IMR-90 (cell line): ENCODE results near the gene CCHCR1. TPM values are rescaled to one million over a fixed set of nuclear protein-coding genes. Genes with fewer than 3 reads are reported as not detected.
A peak's percentile ranks its signal among the peaks of the same experiment; 100 is the strongest.
"Not testable (repeated sequence)": the region's sequence is repeated elsewhere in the genome, so short reads cannot be mapped to it uniquely, and the experiment has no call there.

Experiments
- ATAC-seq: fragments of 200-7000 bp; cut with Tn5 transposase; 2 replicates; pipeline ENCODE4 v1.9.1; 2020; ENCODE audit warnings: low read depth, mild to moderate bottlenecking, moderate library complexity
- BruUV-seq: library from RNA; stranded (reverse); fragments of 400-500 nt; replicated peaks from 2 replicates; lab custom pipeline; 2021; lab: Mats Ljungman, UMichigan
- CTCF ChIA-PET: fragments of 300-600 bp; formaldehyde crosslinking; extraction: SDS; loops from one replicate; lab custom pipeline; 2021; ENCODE audit warnings: antibody characterized with exemption; lab: Yijun Ruan, JAX
- POLR2A ChIA-PET: fragments of 300-600 bp; sonication (Branson Sonifier 250); formaldehyde crosslinking; loops from one replicate; lab custom pipeline; 2022; ENCODE audit warnings: antibody characterized with exemption; ENCODE audit not compliant: unreplicated experiment; lab: Charles Lee
- DNase-seq: peaks from one replicate; pipeline ENCODE4 v3.0.0; 2013
- H2AFZ ChIP-seq: replicated peaks from 2 replicates; pipeline ENCODE3; 2013; ENCODE audit warnings: low read length, mild to moderate bottlenecking; ENCODE audit not compliant: poor library complexity
- H2AK5ac ChIP-seq: 2 replicates; pipeline ENCODE4 v1.6.1; 2013; ENCODE audit warnings: low read depth, low read length, inconsistent platforms
- H2AK9ac ChIP-seq: replicated peaks from 2 replicates; pipeline ENCODE3; 2013; ENCODE audit warnings: mild to moderate bottlenecking, low read depth, low read length, moderate library complexity; ENCODE audit not compliant: poor library complexity
- H2BK120ac ChIP-seq: 2 replicates; pipeline ENCODE4 v1.6.1; 2013; ENCODE audit warnings: low read depth, low read length, inconsistent platforms
- H2BK15ac ChIP-seq: 3 replicates; pipeline ENCODE4 v1.6.1; 2013; ENCODE audit warnings: low read depth, low read length, inconsistent platforms
- H2BK20ac ChIP-seq: 2 replicates; pipeline ENCODE4 v1.6.1; 2013; ENCODE audit warnings: low read depth, mild to moderate bottlenecking, inconsistent platforms, low read length, moderate library complexity
- H2BK5ac ChIP-seq: 2 replicates; pipeline ENCODE4 v1.6.1; 2013; ENCODE audit warnings: mild to moderate bottlenecking, low read depth, low read length, inconsistent platforms; ENCODE audit not compliant: poor library complexity, severe bottlenecking
- H3K14ac ChIP-seq: replicated peaks from 2 replicates; pipeline ENCODE4 v1.6.1; 2013; ENCODE audit warnings: low read depth, low read length, inconsistent platforms
- H3K18ac ChIP-seq: 2 replicates; pipeline ENCODE4 v1.6.1; 2013; ENCODE audit warnings: low read depth, low read length, control low read depth
- H3K23ac ChIP-seq: 2 replicates; pipeline ENCODE4 v1.6.1; 2013; ENCODE audit warnings: low read depth, low read length, inconsistent platforms
- H3K27ac ChIP-seq: 2 replicates; pipeline ENCODE4 v1.5.1; 2013; ENCODE audit warnings: mild to moderate bottlenecking, control low read depth, low read length; ENCODE audit not compliant: insufficient read depth
- H3K27me3 ChIP-seq: 2 replicates; pipeline ENCODE4 v1.6.1; 2013; ENCODE audit warnings: low read length; ENCODE audit not compliant: control insufficient read depth, insufficient read depth
- H3K36me3 ChIP-seq: 2 replicates; pipeline ENCODE4 v1.6.1; 2013; ENCODE audit warnings: low read length, mixed read lengths; ENCODE audit not compliant: control insufficient read depth, insufficient read depth
- H3K4ac ChIP-seq: 2 replicates; pipeline ENCODE4 v1.6.1; 2013; ENCODE audit warnings: low read depth, low read length, inconsistent platforms
- H3K4me1 ChIP-seq: 2 replicates; pipeline ENCODE4 v1.6.1; 2013; ENCODE audit warnings: low read length, mixed read lengths; ENCODE audit not compliant: control insufficient read depth, insufficient read depth
- H3K4me2 ChIP-seq: 2 replicates; pipeline ENCODE4 v1.6.1; 2013; ENCODE audit warnings: low read depth, mild to moderate bottlenecking, control low read depth, low read length, moderate library complexity
- H3K4me3 ChIP-seq: 2 replicates; pipeline ENCODE4 v1.5.1; 2013; ENCODE audit warnings: low read depth, mild to moderate bottlenecking, control low read depth, low read length, moderate library complexity; ENCODE audit not compliant: insufficient read depth
- H3K56ac ChIP-seq: 2 replicates; pipeline ENCODE4 v1.6.1; 2013; ENCODE audit warnings: low read length, inconsistent platforms; ENCODE audit not compliant: insufficient read depth; ENCODE audit errors: extremely low read depth
- H3K79me1 ChIP-seq, 2 experiments: 2 replicates each; pipeline ENCODE4 v1.6.1; 2013; ENCODE audit warnings: low read length in 2 of 2, inconsistent platforms in 1 of 2, low read depth in 1 of 2
- H3K9ac ChIP-seq: 2 replicates; pipeline ENCODE4 v1.6.1; 2013; ENCODE audit warnings: low read depth, low read length, control low read depth
- H3K9me1 ChIP-seq: 2 replicates; pipeline ENCODE4 v1.6.1; 2013; ENCODE audit warnings: low read length, inconsistent platforms; ENCODE audit not compliant: insufficient read depth
- H3K9me3 ChIP-seq: 2 replicates; pipeline ENCODE4 v1.6.1; 2013; ENCODE audit warnings: low read length; ENCODE audit not compliant: control insufficient read depth, insufficient read depth
- H4K20me1 ChIP-seq: 2 replicates; pipeline ENCODE4 v1.6.1; 2013; ENCODE audit warnings: low read length, inconsistent platforms; ENCODE audit not compliant: insufficient read depth
- H4K5ac ChIP-seq: 2 replicates; pipeline ENCODE4 v1.6.1; 2013; ENCODE audit warnings: mild to moderate bottlenecking, low read depth, low read length, control low read depth
- H4K8ac ChIP-seq, 2 experiments: 2 replicates each; pipeline ENCODE4 v1.6.1; 2013; ENCODE audit warnings: low read depth in 2 of 2, low read length in 2 of 2, control low read depth in 1 of 2, inconsistent platforms in 1 of 2
- H4K91ac ChIP-seq: 2 replicates; pipeline ENCODE4 v1.6.1; 2013; ENCODE audit warnings: low read depth, low read length, inconsistent platforms; ENCODE audit not compliant: insufficient read depth
- CEBPB ChIP-seq: IDR thresholded peaks from 2 replicates; pipeline ENCODE4 v1.6.1; 2012; ENCODE audit warnings: low read depth, low read length, improper control_type of control experiment
- WGBS, 2 experiments: methylation state at CpG; one replicate each; pipeline versions ENCODE4 v1.1.5 to v1.1.7; 2013; ENCODE audit warnings: missing lambda C conversion rate in 2 of 2; ENCODE audit not compliant: insufficient read length in 1 of 2; ENCODE audit errors: extremely low coverage in 2 of 2; 5-methylcytosine and 5-hydroxymethylcytosine counted together
- dilution Hi-C: fragments of 300-500 bp; cut with HindIII; formaldehyde crosslinking; loops from one replicate; pipeline ENCODE4 v1.14.3; 2018; ENCODE audit warnings: low sequenced_read_pairs; ENCODE audit not compliant: unreplicated experiment
- in situ Hi-C: fragments of 300-500 bp; cut with MboI; formaldehyde crosslinking; loops from 3 replicates; pipeline ENCODE4 v1.14.3; 2019; ENCODE audit warnings: low sequenced_read_pairs, inconsistent platforms, mixed read lengths
- intact Hi-C: fragments of 100-400 bp; cut with micrococcal nuclease; formaldehyde crosslinking; loops from 2 replicates; pipeline ENCODE4 v1.10.0; 2022
- polyA plus RNA-seq, 3 experiments: library from polyadenylated mRNA; depleted of rRNA; stranded (reverse); fragments of >200 nt; gene quantifications; 2 replicates each; pipeline ENCODE4 v1.2.3, GENCODE V29; 2012; ENCODE audit warnings: low replicate concordance in 1 of 3
- total RNA-seq: library from RNA; depleted of rRNA; stranded (reverse); fragments of >200 nt; gene quantifications from 2 replicates; pipeline ENCODE4 v1.2.3, GENCODE V29; 2012

The CCHCR1 gene
- total and polyA plus RNA-seq, 2 of the 4 experiments (the other 2 are of a cell fraction), result 13.1 to 22.0 TPM

- H2BK5ac ChIP-seq, result no peak within 1 kb of the TSS
- dilution Hi-C loops (no loop called here), in situ Hi-C loops (no loop called here), intact Hi-C loops (no loop called here)
- H3K9me1 ChIP-seq, result peaks cover 9% of the 10 kb centered on the region; the same call in 1 of the 2 replicates
- no peak within 1 kb of the TSS for H3K27ac ChIP-seq
- H2AK9ac ChIP-seq, result no peak within 1 kb of the TSS
- no peaks in the 10 kb centered on the region for H3K9me3 ChIP-seq
- peaks cover 3% of the 10 kb centered on the region; the same call in 1 of the 2 replicates for H3K4me1 ChIP-seq
- H3K9ac ChIP-seq, result no peak within 1 kb of the TSS
- no peak within 1 kb of the TSS for H3K18ac ChIP-seq
- H4K5ac ChIP-seq, result no peak within 1 kb of the TSS
- H3K4me3 ChIP-seq, result no peak within 1 kb of the TSS
- no peak within 1 kb of the TSS for H4K8ac ChIP-seq
- no peak within 1 kb of the TSS for H2AK5ac ChIP-seq
- no peak within 1 kb of the TSS for H2BK20ac ChIP-seq
- H3K56ac ChIP-seq, result no peak within 1 kb of the TSS
- peak within 1 kb of the TSS; percentile 2 for H2AFZ ChIP-seq
- H3K79me1 ChIP-seq, result no peaks in the 10 kb centered on the region
- no peak within 1 kb of the TSS for H3K14ac ChIP-seq
- no peak within 1 kb of the TSS for H3K4me2 ChIP-seq
- H2BK120ac ChIP-seq, result no peak within 1 kb of the TSS
- H3K36me3 ChIP-seq, result no peaks in the 10 kb centered on the region; the same call in 1 of the 2 replicates
- no peak within 1 kb of the TSS for H4K91ac ChIP-seq
- no peaks in the 10 kb centered on the region for H4K20me1 ChIP-seq
- no TSS peak for BruUV-seq
- no peak for ATAC-seq
- POLR2A ChIA-PET, result no interaction called here
- DNase-seq, result no peak
- no CpG with 5 or more reads among the region's 9 CpGs for WGBS, 2 experiments
- H2BK15ac ChIP-seq, result no peak within 1 kb of the TSS
- CTCF ChIA-PET, result no interaction called here
- no peak within 1 kb of the TSS for H3K23ac ChIP-seq
- H3K27me3 ChIP-seq, result no peaks in the 10 kb centered on the region
- no peak within 1 kb of the TSS for H3K4ac ChIP-seq
- TF ChIP-seq CEBPB, result no peak
Observed at GRCh38 chr6:31170600-31170881, 12.9 kb upstream of the CCHCR1 start, which contains the start of gene POU5F1. POU5F1 (minus strand) TSS chr6:31170682; CDS start chr6:31170620, 62 bp downstream.

GRCh38 chr6:31169858-31170599, 12.4 kb upstream of the CCHCR1 start:
- H2BK15ac ChIP-seq, dilution Hi-C loops, H3K9me3 ChIP-seq, ATAC-seq, H3K23ac ChIP-seq, H4K20me1 ChIP-seq, H3K79me1 ChIP-seq, H2BK120ac ChIP-seq, H3K9me1 ChIP-seq, POLR2A ChIA-PET, H4K91ac ChIP-seq, CTCF ChIA-PET, H2BK5ac ChIP-seq, H3K4me2 ChIP-seq, H4K8ac ChIP-seq, H2BK20ac ChIP-seq, H3K27me3 ChIP-seq, H3K4me3 ChIP-seq, H3K56ac ChIP-seq, in situ Hi-C loops, H3K27ac ChIP-seq, H2AK9ac ChIP-seq, H3K4ac ChIP-seq, H3K9ac ChIP-seq, H3K14ac ChIP-seq, H3K36me3 ChIP-seq, intact Hi-C loops, H3K18ac ChIP-seq, H4K5ac ChIP-seq, DNase-seq, H2AK5ac ChIP-seq, H3K4me1 ChIP-seq, BruUV-seq: not testable (repeated sequence)
- 40% methylated on average over 6 of the region's 23 CpGs; no CpG with 5 or more reads in 1 of the 2 experiments for WGBS, 2 experiments
- H2AFZ ChIP-seq, result peak overlapping the region; percentile 2
